NCI-H82 treated with DMSO at 0.1 percent for 48 hours (cell line): ENCODE data around the gene TAS2R30.

Experiments used
- DNase-seq: peaks from one replicate; lab custom pipeline; 2025; ENCODE audit not compliant: unreplicated experiment; lab: John Stamatoyannopoulos, UW

Gene TAS2R30

GRCh38 chr12:11134305-11134704, at the start of gene TAS2R30:
TSS of gene TAS2R30 (minus strand) at chr12:11134644. CDS start at chr12:11134244, 400 bp downstream.
- no peak for DNase-seq

GRCh38 chr12:11183011-11183410, 48.6 kb upstream of the TAS2R30 start:
- no peak for DNase-seq

- no peak for DNase-seq
These were observed 48.1 kb upstream of the TAS2R30 start for GRCh38 chr12:11182529-11182928.

GRCh38 chr12:11178250-11178649, 43.8 kb upstream of the TAS2R30 start:
- no peak for DNase-seq

- peak; percentile 77 for DNase-seq
These were observed 39.6 kb upstream of the TAS2R30 start for GRCh38 chr12:11174022-11174421.

- peak; percentile 43 for DNase-seq
These were observed 37.7 kb upstream of the TAS2R30 start for GRCh38 chr12:11171969-11172675.

- peak; percentile 81 for DNase-seq
These were observed 36.9 kb upstream of the TAS2R30 start, which contains the start of gene SMIM10L1 for GRCh38 chr12:11171145-11171968. TSS of gene SMIM10L1 (plus strand) at chr12:11171194. CDS start at chr12:11171357, 163 bp downstream.

GRCh38 chr12:11170810-11171144, 36.3 kb upstream of the TAS2R30 start:
- no peak for DNase-seq

- no peak for DNase-seq
These were observed 31.9 kb upstream of the TAS2R30 start for GRCh38 chr12:11166300-11166699.

GRCh38 chr12:11164384-11164783, 29.9 kb upstream of the TAS2R30 start:
- no peak for DNase-seq

- DNase-seq: no peak
These were observed 28.1 kb upstream of the TAS2R30 start for GRCh38 chr12:11162502-11162901.

- DNase-seq: no peak
These were observed 24.5 kb upstream of the TAS2R30 start for GRCh38 chr12:11158885-11159444.

GRCh38 chr12:11154400-11154925, 20.0 kb upstream of the TAS2R30 start:
- no peak for DNase-seq

GRCh38 chr12:11152725-11153124, 18.3 kb upstream of the TAS2R30 start:
- DNase-seq: no peak

- no peak for DNase-seq
These were observed 16.4 kb upstream of the TAS2R30 start for GRCh38 chr12:11150832-11151231.

GRCh38 chr12:11147420-11147819, 13.0 kb upstream of the TAS2R30 start:
- no peak for DNase-seq

- no peak for DNase-seq
These were observed 9.9 kb upstream of the TAS2R30 start for GRCh38 chr12:11144297-11144696.

GRCh38 chr12:11143352-11143751, 8.9 kb upstream of the TAS2R30 start:
- DNase-seq: no peak

GRCh38 chr12:11136075-11136474, 1.6 kb upstream of the TAS2R30 start:
- DNase-seq: no peak

GRCh38 chr12:11133816-11134215, 628 bp downstream of the TAS2R30 start:
- DNase-seq: no peak

- DNase-seq: no peak
These were observed 1.3 kb downstream of the TAS2R30 start for GRCh38 chr12:11133162-11133561.

- no peak for DNase-seq
These were observed 3.4 kb downstream of the TAS2R30 start for GRCh38 chr12:11130999-11131398.
